Calu3 (cell line): ENCODE results near the gene TENT4A. TPM values are rescaled to one million over a fixed set of nuclear protein-coding genes. Genes with fewer than 3 reads are reported as not detected.

ENCODE experiments used
- BruUV-seq: library from RNA; stranded (reverse); fragments of 400-500 nt; replicated peaks from 2 replicates; lab custom pipeline; 2021; lab: Mats Ljungman, UMichigan
- CTCF ChIA-PET: fragments of 300-600 bp; sonication (Branson Sonifier 250); formaldehyde crosslinking; loops from one replicate; lab custom pipeline; 2022; ENCODE audit warnings: antibody characterized with exemption; lab: Charles Lee
- DNase-seq: peaks from one replicate; pipeline ENCODE4 v3.0.0; 2022
- H3K27ac Mint-ChIP-seq: one replicate; pipeline ENCODE4 v1.8.0; 2022; ENCODE audit warnings: mixed read lengths; ENCODE audit not compliant: unreplicated experiment
- H3K27me3 Mint-ChIP-seq: one replicate; pipeline ENCODE4 v1.8.0; 2022; ENCODE audit warnings: mixed read lengths; ENCODE audit not compliant: unreplicated experiment
- H3K36me3 Mint-ChIP-seq: one replicate; pipeline ENCODE4 v1.8.0; 2022; ENCODE audit warnings: mild to moderate bottlenecking, moderate library complexity, mixed read lengths; ENCODE audit not compliant: insufficient read depth, unreplicated experiment
- H3K4me1 Mint-ChIP-seq: one replicate; pipeline ENCODE4 v1.8.0; 2022; ENCODE audit warnings: mild to moderate bottlenecking, low read depth, mixed read lengths; ENCODE audit not compliant: unreplicated experiment
- H3K4me3 Mint-ChIP-seq: one replicate; pipeline ENCODE4 v1.8.0; 2022; ENCODE audit warnings: mild to moderate bottlenecking, low read depth, moderate library complexity, mixed read lengths; ENCODE audit not compliant: unreplicated experiment
- H3K9me3 Mint-ChIP-seq: one replicate; pipeline ENCODE4 v1.8.0; 2022; ENCODE audit warnings: low read depth, mixed read lengths; ENCODE audit not compliant: unreplicated experiment
- intact Hi-C: fragments of 100-400 bp; cut with micrococcal nuclease; formaldehyde crosslinking; loops from one replicate; pipeline ENCODE4 v1.10.0; 2022; ENCODE audit not compliant: unreplicated experiment
- total RNA-seq: library from RNA; stranded (reverse); gene quantifications from 2 replicates; pipeline ENCODE4 v1.2.3, GENCODE V29; 2022
- TF ChIP-seq, protein P1 (sequence below): fragments of 200-600 bp; IDR thresholded peaks from one replicate; pipeline ENCODE4 v1.8.0; 2022; ENCODE audit warnings: antibody characterized with exemption; ENCODE audit not compliant: unreplicated experiment

TENT4A gene
- total RNA-seq, 1 experiment from 2014 or later: 39.9 TPM

- H3K27ac Mint-ChIP-seq: no peak overlapping the region
Observed at GRCh38 chr5:6762697-6763096, 49.5 kb downstream of the TENT4A start.

DNA sequence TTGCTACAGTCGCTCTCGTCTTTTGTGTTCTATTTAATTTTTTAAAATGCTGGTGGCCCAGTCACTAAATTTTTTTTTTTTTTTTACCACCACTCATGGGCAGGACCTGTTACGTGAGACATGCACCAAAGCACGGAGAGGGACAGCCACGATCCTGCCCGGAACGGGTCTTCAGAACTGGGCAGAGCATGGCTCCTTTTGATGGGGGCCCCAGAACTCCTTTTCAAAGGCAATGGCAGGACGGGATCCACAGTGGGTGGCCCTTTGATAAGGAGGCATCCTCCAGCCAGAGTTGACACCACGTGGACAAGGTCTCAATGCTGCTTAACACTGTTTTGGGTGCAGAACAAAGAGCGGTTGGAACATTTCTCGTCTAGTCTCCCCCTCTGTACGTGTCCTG lies 50.0 kb downstream of the TENT4A start:
- Mint-ChIP-seq H3K9me3 (no peaks in the 10 kb centered on the region), H3K27ac (no peak overlapping the region), H3K4me3 (no peak overlapping the region), H3K4me1 (peaks cover 20% of the 10 kb centered on the region), H3K27me3 (no peaks in the 10 kb centered on the region), H3K36me3 (peaks cover 5% of the 10 kb centered on the region)
- DNase-seq: no peak
- TF ChIP-seq, protein P1, sequence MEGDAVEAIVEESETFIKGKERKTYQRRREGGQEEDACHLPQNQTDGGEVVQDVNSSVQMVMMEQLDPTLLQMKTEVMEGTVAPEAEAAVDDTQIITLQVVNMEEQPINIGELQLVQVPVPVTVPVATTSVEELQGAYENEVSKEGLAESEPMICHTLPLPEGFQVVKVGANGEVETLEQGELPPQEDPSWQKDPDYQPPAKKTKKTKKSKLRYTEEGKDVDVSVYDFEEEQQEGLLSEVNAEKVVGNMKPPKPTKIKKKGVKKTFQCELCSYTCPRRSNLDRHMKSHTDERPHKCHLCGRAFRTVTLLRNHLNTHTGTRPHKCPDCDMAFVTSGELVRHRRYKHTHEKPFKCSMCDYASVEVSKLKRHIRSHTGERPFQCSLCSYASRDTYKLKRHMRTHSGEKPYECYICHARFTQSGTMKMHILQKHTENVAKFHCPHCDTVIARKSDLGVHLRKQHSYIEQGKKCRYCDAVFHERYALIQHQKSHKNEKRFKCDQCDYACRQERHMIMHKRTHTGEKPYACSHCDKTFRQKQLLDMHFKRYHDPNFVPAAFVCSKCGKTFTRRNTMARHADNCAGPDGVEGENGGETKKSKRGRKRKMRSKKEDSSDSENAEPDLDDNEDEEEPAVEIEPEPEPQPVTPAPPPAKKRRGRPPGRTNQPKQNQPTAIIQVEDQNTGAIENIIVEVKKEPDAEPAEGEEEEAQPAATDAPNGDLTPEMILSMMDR: no peak
- no TSS peak for BruUV-seq
- CTCF ChIA-PET: no interaction called here
- intact Hi-C loops: no loop called here

More at GRCh38 chr5:6762697-6763096, 49.5 kb downstream of the TENT4A start:
- no TSS peak for BruUV-seq
- CTCF ChIA-PET: no interaction called here
- TF ChIP-seq, protein P1: no peak
- DNase-seq: no peak
- Mint-ChIP-seq H3K4me3 (no peak overlapping the region), H3K36me3 (peaks cover 9% of the 10 kb centered on the region), H3K4me1 (peaks cover 18% of the 10 kb centered on the region), H3K27me3 (no peaks in the 10 kb centered on the region), H3K9me3 (no peaks in the 10 kb centered on the region)
- intact Hi-C loops: no loop called here

DNA sequence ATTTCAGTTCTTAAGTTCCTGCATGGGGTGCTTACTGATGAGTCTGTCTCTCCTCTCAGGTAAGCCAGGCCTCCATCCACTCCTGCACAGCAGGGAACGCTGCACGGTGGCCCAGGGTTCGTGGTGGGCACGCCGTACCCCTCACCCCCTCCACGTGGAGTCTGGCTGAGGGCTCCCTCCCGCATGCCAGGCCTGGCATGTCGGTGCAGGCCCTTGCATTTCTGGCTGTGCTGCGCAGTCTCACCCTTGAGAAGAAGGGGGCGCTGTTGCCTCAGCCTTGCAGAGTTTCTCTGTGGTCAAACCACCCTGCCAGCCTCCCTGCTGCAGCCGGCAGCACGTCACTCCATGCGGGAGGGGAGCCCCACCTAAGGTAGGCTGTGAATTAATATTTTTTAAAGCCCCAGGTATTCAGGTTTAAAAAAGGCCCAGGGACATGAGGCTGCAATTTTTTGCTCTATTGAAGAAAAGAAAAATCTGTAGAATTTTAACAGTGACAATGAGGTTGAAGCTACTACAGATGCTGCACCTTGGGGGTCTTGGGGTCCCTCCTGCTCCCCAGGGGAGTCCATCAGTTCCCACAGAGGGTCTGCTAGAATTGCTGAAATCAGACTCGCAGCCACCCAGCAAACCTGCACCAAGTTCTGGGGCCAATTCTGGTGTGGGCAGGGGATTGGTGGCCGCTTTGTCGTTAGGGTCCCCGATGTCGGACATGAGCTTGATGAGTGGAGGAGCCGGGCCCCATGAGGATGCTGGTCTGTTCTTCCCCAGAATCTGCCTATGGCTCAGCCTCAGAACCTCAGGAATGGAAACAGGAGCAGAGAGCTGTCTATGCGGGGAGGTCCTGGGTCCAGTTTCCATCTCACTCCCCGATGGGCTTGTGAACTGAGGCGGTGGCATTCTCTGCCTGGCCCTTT lies 52.6 kb downstream of the TENT4A start:
- DNase-seq: peak; percentile 91
- TF ChIP-seq, protein P1: peak; percentile 88
- Mint-ChIP-seq H3K9me3 (no peaks in the 10 kb centered on the region), H3K36me3 (no peaks in the 10 kb centered on the region), H3K4me1 (peaks cover 20% of the 10 kb centered on the region), H3K4me3 (peak overlapping the region; percentile 48), H3K27ac (peak overlapping the region; percentile 20), H3K27me3 (no peaks in the 10 kb centered on the region)
- intact Hi-C loops: loop anchor here (1.0 to 5.0 kb wide), 3 partner anchors 56 to 981 kb away; no protein-coding TSS in a partner anchor
- no TSS peak for BruUV-seq
- CTCF ChIA-PET: interaction anchor here (0.6 to 1.0 kb wide), 3 partner anchors 53 to 626 kb away, joined by 3 to 4 read pairs (median 3); no protein-coding TSS in a partner anchor

DNA sequence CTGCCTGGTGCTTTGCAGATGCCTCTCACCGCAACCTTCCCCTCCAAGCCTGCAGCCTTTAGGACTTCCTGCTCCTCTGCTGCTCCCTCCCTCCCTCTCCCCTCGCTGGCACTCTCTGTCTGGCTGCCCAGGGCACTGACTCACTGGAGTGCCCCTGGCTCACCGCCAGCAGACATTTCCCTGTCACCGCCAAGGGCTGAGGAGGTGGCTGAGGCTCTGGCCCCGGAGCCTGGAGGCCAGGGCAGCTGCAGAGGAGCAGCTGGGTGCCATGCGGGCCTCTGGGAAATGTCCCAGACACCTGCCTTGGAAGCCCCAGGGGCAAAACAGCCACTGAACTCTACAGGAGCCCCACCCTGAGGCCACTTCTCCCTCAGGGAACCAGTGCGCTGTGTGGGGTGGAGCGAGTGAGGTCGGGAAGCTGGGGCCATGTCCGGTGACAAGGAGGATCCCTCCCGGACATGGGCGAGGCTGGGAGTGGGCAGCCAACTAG lies 53.4 kb downstream of the TENT4A start:
- Mint-ChIP-seq H3K27ac (peak overlapping the region; percentile 20), H3K4me3 (peak overlapping the region; percentile 48), H3K9me3 (no peaks in the 10 kb centered on the region), H3K27me3 (no peaks in the 10 kb centered on the region), H3K36me3 (no peaks in the 10 kb centered on the region), H3K4me1 (peaks cover 20% of the 10 kb centered on the region)
- no TSS peak for BruUV-seq
- CTCF ChIA-PET: interaction anchor here (0.6 to 1.0 kb wide), 4 partner anchors 52 to 1232 kb away, joined by 3 to 4 read pairs (median 4); no protein-coding TSS in a partner anchor
- DNase-seq: peak; percentile 96
- intact Hi-C loops: loop anchor here (2.0 to 5.0 kb wide), 2 partner anchors 56 to 980 kb away; no protein-coding TSS in a partner anchor
- TF ChIP-seq, protein P1: no peak
